ENCODE results near the gene IL31RA. TPM values are rescaled to one million over a fixed set of nuclear protein-coding genes. Genes with fewer than 3 reads are reported as not detected.

The IL31RA gene
- total and polyA plus RNA-seq, 10 of the 15 experiments (the other 5 are each of a cell fraction or from before 2014, with no cell fraction given), result 0.03 to 0.31 (median 0.11) TPM; not detected in 2

GRCh38 chr5:55905251-55905650 lies 54.1 kb downstream of the IL31RA start (continued):
- no peak for TF ChIP-seq IKZF1 (conservative IDR thresholded peaks at IDR 0.05)
- TF ChIP-seq ZBTB11 (CRISPR knock-in tag; IDR thresholded peaks at IDR 0.05), result no peak

GRCh38 chr5:55907927-55908326 lies 56.8 kb downstream of the IL31RA start:
- RAD21 ChIA-PET (ENCODE audit: unreplicated experiment), result no interaction called here
- FAIRE-seq, result no peak
- Histone ChIP-seq H4K20me1 (ENCODE audit: control insufficient read depth, insufficient read depth) (no peaks in the 10 kb centered on the region), H3K4me2 (ENCODE audit: control insufficient read depth, insufficient read depth) (no peak overlapping the region), H3K4me3 (no peak overlapping the region), H3K36me3 (ENCODE audit: control insufficient read depth in 2 of 2, insufficient read depth in 2 of 2, low read length in 1 of 2) (no peaks in the 10 kb centered on the region), H3K9me3 (replicated peaks; ENCODE audit: control insufficient read depth, insufficient read depth, low read length) (no peaks in the 10 kb centered on the region), H3K9ac (ENCODE audit: control insufficient read depth, insufficient read depth, low read length) (no peak overlapping the region), H3K27ac (ENCODE audit: control insufficient read depth, insufficient read depth) (no peak overlapping the region), H3K27me3 (replicated peaks in 1 of 2; ENCODE audit: control insufficient read depth in 2 of 2, insufficient read depth in 2 of 2, low read length in 1 of 2) (0 out of 4 replicates have a peak, but pooled peaks cover 0 to 2% of the 10 kb centered on the region in 2 experiments), H3K4me1 (ENCODE audit: control insufficient read depth, insufficient read depth, low read length) (peaks cover 11% of the 10 kb centered on the region), H2AFZ (ENCODE audit: control insufficient read depth, low read depth, low read length) (no peak overlapping the region), H3K79me2 (ENCODE audit: control insufficient read depth, insufficient read depth, low read length) (no peaks in the 10 kb centered on the region)
- CTCF ChIA-PET, result interaction anchor here (1.4 to 1.5 kb wide), 2 partner anchors 9 to 12 kb away, joined by 4 read pairs; no protein-coding TSS in a partner anchor
- POLR2A ChIA-PET, result interaction anchor here (0.7 kb wide), 1 partner anchor 421 kb away, joined by 3 read pairs; no protein-coding TSS in a partner anchor
- no peak for TF ChIP-seq SKIL (IDR thresholded peaks at IDR 0.05; ENCODE audit: low read depth, poor library complexity, severe bottlenecking)
- no peak for TF ChIP-seq MTA2 (IDR thresholded peaks at IDR 0.05; ENCODE audit: low read depth)
- WGBS (ENCODE audit: insufficient coverage, insufficient replicate concordance, low lambda C conversion rate, missing lambda C conversion rate), result 86% methylated on average over 7 of the region's 7 CpGs
- BruUV-seq (replicated peaks), result no TSS peak
- intact Hi-C loops (cut with micrococcal nuclease; ENCODE audit: unreplicated experiment) (loop anchor here (10.0 kb wide), 2 partner anchors 373 to 733 kb away; partner anchors contain the start of genes CDC20B and PLPP1), in situ Hi-C loops (cut with MboI) (no loop called here)
- no peak for ATAC-seq
- DNase-seq (ENCODE audit: low read depth, low spot score), result no peak
- SMC1A ChIA-PET (ENCODE audit: uncharacterized antibody, unreplicated experiment), result interaction anchor here (1.0 to 2.9 kb wide), 8 partner anchors 12 to 293 kb away, joined by 3 to 10 read pairs (median 4); no protein-coding TSS in a partner anchor

All from GM12878 (cell line).